CD4-positive, alpha-beta T cell treated with Interleukin-1 beta for 1 hour (primary cell): ENCODE data around the gene PTGES.
A peak's percentile ranks its signal among the peaks of the same experiment; 100 is the strongest.
"Not testable (repeated sequence)": the region's sequence is repeated elsewhere in the genome, so short reads cannot be mapped to it uniquely, and the experiment has no call there.

Experiments used
- DNase-seq, 2 donors: peaks; one replicate each; pipeline ENCODE4 v3.0.0-alpha.2; 2020 to 2022

PTGES gene

DNA sequence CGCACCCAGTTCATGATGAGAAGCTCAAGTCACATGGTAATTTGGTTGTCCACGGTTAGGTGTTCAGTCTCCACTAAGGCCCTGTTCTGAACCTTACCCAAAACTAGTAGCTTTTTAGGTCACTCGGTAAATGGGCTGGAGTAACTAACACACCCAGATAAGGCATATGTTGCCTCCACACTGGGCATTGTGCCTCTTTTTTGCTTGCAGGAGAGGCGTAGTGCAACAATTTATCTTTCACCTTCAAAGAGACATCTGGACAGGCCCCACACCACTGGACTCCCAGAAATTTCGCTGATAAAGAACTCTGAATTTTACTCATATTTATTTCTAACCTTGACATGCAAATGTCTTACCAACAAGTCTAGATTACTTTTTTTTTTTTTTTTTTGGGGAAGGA is 16.8 kb upstream of the PTGES start:
- no peak for DNase-seq

DNA sequence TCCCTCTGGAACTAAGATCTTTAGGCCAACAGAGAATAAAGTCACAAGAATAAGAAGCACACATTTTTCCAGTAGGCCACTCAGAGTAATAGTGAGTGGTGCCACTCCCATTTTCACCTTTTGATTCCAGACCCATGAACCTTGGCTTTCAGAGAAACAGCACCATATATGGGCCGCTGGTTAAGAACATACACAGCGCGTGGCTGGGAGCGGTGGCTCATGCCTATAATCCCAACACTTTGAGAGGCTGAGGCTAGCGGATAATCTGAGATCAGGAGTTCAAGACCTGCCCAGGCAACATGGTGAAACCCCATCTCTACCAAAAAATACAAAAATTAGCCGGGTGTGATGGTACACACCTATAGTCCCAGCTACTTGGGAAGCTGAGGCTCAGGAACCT is 15.6 kb upstream of the PTGES start:
- DNase-seq = no peak

DNA sequence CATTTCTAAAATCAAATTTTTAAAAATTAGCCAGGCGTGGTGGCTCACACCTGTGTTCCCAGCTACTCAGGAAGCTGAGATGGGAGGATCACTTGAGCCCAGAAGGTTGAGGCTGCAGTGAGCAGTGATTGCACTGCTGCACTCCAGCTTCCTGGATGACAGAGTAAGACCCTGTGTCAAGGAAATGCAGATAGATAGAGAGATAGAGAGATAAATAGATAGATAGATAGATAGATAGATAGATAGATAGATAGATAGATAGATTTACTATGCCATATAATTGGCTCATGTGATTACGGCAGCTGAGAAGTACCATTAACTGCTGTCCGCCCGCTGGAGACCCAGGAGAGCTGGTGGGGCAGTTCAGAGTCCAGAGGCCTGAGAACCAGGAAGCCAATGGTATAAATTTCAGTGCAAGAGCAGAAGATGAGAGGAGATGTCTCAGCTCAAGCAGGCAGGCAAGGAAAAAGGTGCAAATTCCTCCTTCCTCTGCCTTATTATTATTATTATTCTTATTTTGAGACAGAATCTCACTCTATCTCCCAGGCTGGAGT is 13.0 kb upstream of the PTGES start:
- no peak for DNase-seq

DNA sequence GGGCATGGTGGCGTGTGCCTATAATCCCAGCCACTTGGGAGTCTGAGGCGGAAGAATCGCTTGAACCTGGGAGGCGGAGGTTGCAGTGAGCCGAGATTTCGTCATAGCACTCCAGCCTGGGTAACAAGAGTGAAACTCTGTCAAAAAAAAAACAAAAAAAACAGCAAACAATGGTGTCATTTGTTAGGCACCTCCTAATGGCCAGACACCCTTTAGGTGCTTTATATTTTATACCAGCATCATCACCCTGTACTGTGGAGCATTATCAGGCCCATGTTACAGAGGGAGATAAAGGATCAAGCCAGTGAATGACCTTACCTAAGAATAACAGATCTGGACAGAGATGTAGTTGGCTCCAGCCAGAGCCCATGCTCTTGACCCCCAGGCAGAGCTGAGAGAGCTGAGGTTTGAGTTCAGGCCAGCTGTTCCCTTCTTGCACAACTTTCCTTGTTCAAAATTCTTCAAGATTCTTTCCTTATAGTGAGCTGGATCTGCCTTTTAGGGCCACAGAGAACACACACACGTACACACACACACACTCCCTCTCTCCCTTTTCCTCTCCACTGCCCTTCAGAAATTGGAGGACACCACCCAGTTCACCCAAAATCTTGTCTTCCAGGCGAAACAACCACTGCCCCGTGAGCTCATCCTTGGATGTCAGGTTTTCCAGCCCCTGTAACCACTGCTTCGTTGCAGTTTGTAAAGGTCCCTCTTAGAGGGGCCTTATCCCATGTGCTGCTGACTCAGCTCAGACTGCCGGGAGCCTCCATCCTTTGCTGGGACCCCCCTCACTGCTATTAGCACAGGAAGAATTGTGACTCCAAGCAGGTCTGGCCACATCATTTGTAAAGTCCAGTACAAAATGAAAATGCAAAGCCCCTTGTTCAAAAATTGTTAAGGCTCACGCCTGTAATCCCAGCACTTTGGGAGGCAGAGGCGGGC is 10.4 kb upstream of the PTGES start:
- no peak for DNase-seq

DNA sequence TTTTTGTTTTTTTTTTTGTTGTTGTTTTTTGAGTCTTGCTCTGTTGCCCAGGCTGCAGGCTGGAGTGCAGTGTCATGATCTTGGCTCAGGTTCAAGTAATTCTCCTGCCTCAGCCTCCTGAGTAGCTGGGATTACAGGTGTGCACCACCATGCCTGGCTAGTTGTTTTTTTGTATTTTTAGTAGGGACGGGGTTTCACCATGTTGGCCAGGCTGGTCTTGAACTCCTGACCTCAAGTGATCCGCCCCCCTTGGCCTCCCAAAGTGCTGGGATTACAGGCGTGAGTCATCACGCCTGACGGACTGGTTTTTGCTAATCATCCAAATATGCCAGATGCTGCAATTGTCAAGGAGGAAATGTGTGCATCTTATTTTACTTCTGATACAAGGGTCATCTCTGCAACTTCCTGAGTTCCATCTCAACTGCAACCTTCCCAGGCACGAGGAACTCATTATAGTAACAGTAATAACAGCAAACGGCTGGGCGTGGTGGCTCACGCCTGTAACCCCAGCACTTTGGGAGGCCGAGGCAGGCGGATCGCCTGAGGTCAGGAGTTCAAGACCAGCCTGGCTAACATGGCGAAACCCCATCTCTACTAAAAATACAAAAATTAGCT is 9.6 kb upstream of the PTGES start:
- peak in 1 of 2 donors; percentile 75 for DNase-seq

DNA sequence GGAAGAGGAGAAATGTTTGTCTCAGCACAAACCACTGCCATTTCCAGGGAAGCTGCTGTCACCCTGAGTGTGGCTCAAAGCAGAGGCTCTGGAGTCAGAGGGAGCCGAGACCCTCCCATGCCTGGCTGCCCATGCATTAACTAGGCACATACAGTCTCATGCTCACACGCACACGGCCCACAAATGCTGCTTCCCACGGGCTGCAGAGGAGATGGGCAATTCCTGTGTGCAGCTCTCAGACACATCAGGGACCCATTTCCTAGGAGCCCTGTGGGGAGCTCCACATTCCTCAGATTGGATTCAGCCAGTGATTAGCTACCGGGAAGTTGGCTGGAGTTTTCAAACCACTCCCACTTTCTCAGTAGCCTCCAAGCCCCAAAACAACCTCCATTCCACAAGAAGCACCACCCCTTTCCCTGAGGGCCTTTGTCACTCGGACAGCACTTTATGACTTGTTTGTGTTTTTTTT is 9.1 kb upstream of the PTGES start:
- DNase-seq = no peak

DNA sequence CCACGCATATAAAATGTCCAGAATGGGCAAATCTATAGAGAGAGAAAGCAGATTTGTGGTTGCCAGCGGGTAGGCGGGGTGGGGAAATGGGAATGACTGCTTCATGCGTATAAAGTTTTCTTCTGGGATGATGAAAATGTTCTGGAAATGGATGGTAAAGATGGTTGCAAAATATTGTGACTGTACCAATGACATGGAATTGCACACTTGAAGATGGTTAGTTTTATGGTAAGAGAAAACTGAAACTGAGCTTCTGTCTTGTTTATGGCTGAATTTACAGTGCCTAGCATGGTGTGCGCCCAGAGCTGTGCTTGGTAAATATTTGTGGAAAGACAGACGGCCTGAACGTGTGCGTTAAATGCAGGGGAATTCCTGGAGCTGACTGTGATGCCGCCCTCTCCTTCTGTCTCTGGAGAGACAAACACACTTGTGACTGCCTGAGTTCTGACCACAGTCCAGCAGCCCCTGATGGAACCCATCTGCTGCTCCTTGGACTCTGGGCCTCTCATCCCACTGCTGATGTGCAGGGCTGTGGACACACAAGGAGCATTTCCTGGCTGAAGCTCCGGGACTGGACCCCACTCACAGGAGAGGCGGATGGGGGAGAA is 8.6 kb upstream of the PTGES start:
- DNase-seq = no peak

DNA sequence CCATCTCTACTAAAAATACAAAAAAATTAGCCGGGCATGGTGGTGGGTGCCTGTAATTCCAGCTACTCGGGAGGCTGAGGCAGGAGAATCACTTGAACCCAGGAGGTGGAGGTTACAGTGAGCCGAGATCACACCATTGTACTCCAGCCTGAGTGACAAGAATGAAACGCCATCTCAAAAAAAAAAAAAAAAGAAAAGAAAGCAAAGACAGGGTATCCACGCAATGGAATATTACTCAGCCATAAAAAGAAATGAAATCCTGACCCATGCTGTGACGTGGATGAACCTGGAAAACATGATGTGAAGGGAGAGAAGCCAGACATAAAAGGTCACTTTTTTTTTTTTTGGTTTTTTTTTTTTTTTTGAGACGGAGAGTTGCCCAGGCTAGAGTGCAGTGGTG is 7.9 kb upstream of the PTGES start:
- DNase-seq = not testable (repeated sequence)

DNA sequence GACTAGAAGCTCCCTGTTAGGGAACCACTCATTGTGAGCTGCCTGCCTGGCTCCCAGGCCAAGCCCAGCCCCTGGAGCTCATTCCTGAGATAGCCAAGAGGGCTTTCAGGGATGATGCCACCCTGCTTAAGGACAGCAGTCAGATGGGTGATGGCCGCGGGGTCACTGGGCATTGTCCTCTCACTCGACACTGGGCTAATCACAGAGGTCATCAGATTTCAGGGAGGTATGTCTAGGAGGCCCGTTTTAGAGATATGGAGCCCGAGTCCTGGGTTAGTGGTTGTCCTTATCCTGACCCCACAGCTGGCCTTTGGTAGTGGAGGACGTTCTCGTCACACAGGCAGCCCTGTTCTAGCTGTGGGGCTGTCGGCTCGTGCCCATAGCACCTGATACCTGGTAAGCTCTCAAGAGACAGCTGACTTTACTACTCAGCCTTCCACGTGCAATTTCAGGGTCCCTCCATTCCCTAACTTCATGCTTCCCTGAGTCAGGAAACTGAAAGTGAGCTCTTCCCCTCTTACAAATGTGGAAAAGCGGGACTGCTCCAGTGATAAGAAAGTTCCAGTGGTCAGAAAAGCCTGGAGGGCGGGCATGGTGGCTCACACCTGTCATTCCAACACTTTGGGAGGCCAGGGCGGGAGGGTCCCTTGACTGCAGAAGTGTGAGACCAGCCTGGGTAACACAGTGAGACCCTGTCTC is 7.1 kb upstream of the PTGES start:
- no peak for DNase-seq

DNA sequence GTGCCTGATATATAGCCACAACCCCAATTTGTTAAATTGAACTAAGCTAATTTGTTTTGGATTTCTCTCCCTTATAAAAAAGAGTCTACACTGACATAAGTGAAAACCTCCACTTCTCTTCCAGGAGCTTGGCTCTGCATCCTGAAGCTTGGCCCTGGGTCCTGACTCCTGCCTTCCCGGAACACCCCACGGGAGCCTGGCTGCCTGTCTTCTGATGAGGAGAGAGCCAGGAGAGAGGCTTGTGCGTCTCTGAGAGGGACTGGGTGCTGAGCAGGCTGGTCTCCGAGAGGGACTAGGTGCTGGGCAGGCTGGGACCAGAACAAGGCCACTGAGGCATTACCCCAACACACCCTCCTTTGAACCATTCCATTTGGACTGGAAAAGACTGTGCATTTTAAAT is 6.5 kb upstream of the PTGES start:
- no peak for DNase-seq

DNA sequence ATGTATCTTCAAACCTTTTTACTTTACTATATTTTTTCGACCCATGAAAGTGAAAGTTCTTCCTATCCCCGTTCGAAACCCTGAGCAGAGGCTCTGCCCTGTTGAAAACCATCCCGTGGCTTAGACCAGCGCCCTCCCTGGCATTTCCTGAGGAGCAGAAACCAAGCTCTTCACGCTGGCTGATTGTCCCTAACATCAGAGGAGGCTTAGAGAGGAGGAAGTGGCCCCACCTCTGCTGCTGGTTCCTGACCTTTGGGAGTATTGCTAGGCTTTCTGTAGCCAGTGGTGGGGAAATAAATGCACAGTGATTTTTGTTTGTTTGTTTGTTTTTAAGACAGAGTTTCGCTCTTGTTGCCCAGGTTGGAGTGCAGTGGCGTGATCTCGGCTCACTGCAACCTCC is 4.2 kb upstream of the PTGES start:
- DNase-seq = peak in 1 of 2 donors; percentile 61

DNA sequence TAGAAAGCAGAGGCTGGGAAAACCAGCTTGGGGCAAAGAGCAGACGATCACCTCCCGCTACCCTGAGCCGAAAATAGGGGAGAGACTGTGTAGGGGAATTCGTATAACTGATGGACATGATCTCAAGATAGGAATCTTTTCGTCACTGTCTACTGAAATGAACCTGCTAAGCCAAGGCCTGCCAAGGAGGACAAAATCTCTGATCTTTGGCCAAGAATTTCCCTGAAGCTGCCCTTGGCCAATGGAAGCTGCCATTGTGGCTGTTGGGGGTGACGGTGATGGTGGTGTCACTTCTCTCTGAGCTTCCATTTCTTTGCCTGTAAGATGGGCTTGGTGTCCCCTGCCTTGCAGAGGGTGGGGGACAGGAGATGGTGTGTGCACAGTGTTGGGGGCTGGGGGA is 3.3 kb upstream of the PTGES start:
- DNase-seq = no peak

DNA sequence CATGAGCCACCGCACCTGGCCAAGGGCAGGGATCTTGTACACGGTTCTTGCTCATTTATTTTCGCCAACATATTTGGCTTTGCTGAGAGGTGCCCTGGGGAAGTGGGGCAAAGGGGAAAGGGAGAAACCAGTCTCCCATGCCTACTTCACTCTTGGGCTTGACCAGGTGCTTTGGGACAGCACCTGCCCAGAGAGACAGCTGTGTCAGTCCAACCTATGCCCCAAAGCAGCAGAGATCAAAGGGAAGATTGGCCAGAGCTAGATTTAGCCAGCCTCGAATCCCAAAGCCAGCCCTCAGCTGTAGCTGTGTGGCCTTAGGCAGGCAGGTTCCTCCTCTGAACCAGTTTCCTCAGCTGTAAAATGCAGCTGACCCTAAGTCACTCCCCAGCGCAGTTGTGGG is 2.3 kb upstream of the PTGES start:
- DNase-seq = no peak

DNA sequence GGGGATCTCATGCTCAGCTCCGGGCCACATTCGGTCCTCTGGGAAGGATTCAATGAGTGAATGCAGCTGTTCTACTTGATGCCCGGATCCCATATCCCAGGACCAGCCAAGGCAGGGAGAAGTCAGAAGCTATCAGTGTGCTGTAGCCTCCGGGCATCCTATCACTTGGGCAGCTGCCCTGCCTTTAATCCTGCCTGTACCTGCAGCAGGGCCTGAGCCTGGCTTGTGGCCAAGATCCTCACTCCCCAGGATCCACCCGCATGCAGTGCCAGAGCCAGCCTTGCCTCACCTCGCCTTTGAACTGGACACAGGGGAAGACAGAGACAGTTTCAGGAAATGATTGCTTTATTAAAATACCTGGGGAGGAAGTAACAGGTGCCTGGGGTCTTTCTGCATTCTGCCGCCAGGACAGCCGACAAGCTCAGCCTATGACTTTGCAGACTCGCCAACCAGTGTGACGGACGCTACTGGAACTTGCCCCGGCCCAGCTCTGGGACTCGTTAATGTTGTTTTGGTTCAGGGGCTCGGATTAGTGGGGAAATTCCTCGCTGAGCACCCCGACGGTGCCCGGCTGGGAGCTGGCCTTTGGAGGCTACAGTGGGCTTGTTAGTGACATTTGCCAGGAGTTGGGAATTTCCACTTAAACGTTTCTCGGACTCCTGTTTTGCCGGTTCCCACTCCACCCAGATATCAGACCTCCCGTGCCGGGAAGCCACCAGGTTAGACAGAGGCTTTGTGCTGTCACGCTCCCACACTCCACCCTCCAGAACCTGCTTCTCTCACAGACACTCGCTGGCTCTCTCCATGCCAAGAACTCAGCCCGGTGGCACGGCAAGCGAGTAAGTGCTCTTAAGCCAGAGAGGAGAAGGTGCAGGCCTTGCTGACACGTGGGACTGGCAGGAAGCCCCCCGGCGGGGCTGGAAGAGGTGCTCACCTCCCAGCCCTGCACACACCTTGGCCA is 721 bp downstream of the PTGES start:
- no peak for DNase-seq

DNA sequence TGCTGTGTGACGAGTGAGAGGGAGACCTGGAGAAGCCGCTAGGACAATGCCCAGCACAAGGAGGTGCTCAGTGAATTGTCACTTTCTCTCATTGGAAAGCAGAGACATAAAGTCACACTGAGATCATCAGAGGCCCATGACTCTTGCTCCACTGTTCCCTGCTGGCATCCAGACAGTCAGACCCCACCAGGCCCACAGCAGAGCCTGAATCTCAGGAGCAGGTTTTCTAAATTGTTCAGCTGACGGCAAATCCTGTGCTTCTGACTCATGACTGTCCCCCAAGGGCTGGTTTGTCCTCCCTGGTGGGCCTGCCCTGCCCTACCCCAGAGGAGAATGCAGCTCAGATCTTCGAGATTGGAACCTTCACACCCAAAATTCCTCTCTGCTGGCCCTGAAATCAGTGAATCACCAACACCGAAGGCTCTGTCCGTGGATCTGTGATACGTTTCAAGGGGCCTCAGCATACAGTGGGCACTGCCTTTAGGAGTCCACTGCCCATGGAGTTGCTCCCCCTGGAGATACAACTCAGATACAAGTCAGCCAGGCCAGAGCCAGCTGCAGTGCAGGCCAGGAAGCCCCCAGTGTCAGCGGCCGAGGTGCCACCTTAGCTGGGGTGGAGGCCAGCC is 2.7 kb downstream of the PTGES start:
- DNase-seq = no peak

DNA sequence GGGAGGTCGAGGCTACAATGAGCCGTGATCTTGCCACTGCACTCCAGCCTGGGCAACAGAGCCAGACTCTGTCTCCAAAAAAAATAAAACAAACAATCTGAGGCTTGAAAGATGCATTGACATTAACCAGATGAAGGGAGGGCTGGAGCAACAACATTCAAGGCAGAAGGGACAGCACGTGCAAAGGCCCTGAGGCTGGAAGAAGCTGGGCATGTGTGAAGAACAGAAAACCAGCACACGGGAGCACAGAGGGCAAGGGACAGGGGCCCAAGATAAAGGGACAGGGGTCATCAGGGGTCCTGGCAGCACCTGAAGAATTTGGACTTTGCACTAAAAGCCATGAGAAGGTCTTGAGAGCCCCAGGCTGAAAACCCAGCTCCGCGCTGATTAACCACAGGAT is 3.3 kb downstream of the PTGES start:
- no peak for DNase-seq

DNA sequence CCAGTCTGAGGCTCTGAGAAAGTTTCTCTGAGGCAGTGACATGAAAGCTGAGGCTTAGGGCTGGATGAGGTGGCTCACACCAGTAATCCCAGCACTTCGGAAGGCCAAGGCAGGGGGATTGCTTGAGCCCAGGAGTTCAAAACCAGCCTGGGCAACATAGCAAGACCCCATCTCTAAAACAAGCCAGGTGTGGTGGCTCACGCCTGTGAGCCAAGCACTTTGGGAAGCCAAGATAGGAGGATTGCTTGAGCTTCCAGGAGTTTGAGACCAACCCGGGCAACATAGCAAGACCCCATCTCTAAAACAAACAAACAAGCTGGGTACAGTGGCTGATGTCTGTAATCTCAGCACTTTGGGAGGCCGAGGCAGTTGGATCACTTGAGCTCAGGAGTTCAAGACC is 3.8 kb downstream of the PTGES start:
- not testable (repeated sequence) for DNase-seq

DNA sequence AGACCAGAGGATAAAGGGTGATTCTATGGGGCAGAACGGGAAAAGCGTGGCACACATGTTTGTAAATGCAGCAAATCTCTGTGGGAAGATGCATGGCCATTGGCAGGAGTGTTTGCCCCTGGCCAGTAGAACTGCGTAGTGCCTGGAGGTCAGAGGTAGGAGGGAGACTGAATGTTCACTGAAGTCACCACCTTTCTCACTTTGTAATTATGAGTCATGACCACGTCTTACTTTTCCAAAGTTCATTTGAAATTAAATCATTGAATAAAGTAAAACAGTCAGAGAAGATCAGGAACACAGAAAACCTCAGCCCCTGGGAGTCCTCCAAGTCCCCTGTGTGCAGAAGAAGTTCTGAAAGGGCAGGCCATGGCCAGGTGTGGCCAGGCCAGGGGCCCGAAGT is 4.6 kb downstream of the PTGES start:
- no peak for DNase-seq

DNA sequence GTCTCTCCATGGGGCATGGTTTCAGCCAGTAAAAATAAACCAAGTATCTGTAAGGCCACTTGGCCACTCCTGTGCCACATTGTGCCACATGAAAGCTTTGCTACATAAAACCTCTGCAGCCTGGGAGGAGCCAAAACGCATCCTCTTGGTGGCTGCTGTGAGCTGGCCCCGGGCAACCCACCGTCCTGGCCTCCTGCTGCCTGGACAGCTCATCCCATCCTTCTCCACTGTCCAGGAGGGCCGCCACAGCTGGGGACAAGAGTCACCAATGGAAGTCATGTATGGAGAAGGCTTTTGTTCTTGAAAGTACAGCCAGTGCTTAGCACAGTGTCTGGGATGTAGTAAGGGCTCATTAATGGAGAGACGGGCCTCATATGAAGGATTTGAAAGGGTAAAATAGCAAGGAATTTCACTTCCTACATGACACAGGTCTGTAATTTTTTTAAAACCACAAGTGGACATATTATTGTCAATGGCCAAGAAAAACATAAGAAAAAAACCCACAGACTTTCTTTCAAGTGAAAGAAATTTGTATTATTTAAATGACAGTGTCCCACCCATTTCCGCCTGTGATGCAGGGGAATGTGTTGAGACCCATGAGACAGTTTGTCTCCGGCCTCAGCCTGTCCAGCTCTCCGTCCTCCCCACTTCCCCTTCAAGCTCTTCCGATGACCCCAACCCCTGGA is 6.6 kb downstream of the PTGES start:
- no peak for DNase-seq

DNA sequence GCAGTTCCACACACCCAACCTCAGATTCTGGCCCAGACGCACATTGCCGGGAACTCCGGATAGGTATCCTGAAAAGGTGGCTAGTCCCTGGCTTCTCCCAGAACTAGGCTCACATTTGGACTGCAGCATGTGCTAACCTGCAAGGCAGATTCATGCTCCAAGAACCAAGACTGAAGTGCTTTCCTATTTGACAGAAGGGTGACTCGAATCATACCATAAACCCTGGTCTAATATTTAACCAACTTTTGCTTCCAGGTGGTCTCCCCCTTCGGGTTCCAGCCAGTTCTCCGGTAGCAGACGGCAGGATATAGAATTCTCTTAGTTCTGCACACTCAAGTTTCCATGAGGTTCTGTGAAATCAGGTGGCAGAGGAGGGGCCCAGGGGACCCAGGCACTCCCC is 7.6 kb downstream of the PTGES start:
- DNase-seq = no peak
